ENCODE data around the gene PGF.

Gene PGF

DNA sequence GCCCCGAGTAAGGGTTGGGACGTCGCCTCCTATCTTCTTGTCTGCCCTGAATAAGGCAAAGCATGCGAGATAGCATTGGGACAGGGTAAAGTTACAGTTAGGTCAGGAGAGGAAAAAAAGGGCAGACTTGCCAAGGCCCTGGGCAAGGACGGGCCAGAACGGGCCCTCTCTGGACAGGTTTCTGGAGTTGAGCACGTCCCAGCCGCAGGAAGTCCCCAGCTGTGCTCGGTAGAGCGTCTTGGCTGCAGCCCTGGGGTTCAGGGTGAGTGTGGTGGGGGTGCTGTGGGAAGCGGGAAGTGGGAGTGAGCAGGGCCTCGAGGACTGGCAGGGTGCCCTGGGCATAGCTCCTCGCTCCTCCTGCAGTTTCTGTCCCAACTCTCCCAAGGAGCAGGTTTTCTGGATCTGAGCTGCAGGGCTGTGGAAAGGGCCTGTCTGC, 37.7 kb downstream of the PGF start:
- no peak overlapping the region for H3K4me3 ChIP-seq (ENCODE audit: low read depth, low read length)
- no peak for TF ChIP-seq CTCF (IDR thresholded peaks at IDR 0.05; ENCODE audit: borderline replicate concordance, insufficient read depth, low read depth, low read length)

- TF ChIP-seq CTCF (IDR thresholded peaks at IDR 0.05; ENCODE audit: borderline replicate concordance, insufficient read depth, low read depth, low read length), result no peak
- no peak overlapping the region for H3K4me3 ChIP-seq (ENCODE audit: low read depth, low read length)
Observed at GRCh38 chr14:74917178-74917543, 38.2 kb downstream of the PGF start.

- TF ChIP-seq CTCF (IDR thresholded peaks at IDR 0.05; ENCODE audit: borderline replicate concordance, insufficient read depth, low read depth, low read length), result no peak
- no peak overlapping the region for H3K4me3 ChIP-seq (ENCODE audit: low read depth, low read length)
Observed at GRCh38 chr14:74915826-74916225, 39.6 kb downstream of the PGF start.

- no peak for TF ChIP-seq CTCF (IDR thresholded peaks at IDR 0.05; ENCODE audit: borderline replicate concordance, insufficient read depth, low read depth, low read length)
- no peak overlapping the region for H3K4me3 ChIP-seq (ENCODE audit: low read depth, low read length)
Observed at GRCh38 chr14:74915426-74915825, 40.0 kb downstream of the PGF start.

- no peak overlapping the region for H3K4me3 ChIP-seq (ENCODE audit: low read depth, low read length)
- TF ChIP-seq CTCF (IDR thresholded peaks at IDR 0.05; ENCODE audit: borderline replicate concordance, insufficient read depth, low read depth, low read length), result peak; percentile 60
Observed at GRCh38 chr14:74913986-74914573, 41.3 kb downstream of the PGF start.

GRCh38 chr14:74913393-74913910, 41.9 kb downstream of the PGF start:
- no peak overlapping the region for H3K4me3 ChIP-seq (ENCODE audit: low read depth, low read length)
- TF ChIP-seq CTCF (IDR thresholded peaks at IDR 0.05; ENCODE audit: borderline replicate concordance, insufficient read depth, low read depth, low read length), result no peak

GRCh38 chr14:74912801-74913200, 42.6 kb downstream of the PGF start:
- H3K4me3 ChIP-seq (ENCODE audit: low read depth, low read length), result no peak overlapping the region
- TF ChIP-seq CTCF (IDR thresholded peaks at IDR 0.05; ENCODE audit: borderline replicate concordance, insufficient read depth, low read depth, low read length), result no peak
